ENCODE results near the gene RGL1.

Gene RGL1

GRCh38 chr1:183913567-183913993, 108.7 kb downstream of the RGL1 start:
- no peak overlapping the region for H3K4me3 ChIP-seq (ENCODE audit: low read depth, low read length)
- TF ChIP-seq, protein P1, sequence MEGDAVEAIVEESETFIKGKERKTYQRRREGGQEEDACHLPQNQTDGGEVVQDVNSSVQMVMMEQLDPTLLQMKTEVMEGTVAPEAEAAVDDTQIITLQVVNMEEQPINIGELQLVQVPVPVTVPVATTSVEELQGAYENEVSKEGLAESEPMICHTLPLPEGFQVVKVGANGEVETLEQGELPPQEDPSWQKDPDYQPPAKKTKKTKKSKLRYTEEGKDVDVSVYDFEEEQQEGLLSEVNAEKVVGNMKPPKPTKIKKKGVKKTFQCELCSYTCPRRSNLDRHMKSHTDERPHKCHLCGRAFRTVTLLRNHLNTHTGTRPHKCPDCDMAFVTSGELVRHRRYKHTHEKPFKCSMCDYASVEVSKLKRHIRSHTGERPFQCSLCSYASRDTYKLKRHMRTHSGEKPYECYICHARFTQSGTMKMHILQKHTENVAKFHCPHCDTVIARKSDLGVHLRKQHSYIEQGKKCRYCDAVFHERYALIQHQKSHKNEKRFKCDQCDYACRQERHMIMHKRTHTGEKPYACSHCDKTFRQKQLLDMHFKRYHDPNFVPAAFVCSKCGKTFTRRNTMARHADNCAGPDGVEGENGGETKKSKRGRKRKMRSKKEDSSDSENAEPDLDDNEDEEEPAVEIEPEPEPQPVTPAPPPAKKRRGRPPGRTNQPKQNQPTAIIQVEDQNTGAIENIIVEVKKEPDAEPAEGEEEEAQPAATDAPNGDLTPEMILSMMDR (IDR thresholded peaks at IDR 0.05; ENCODE audit: low read depth, low read length): no peak

- TF ChIP-seq, protein P1 (IDR thresholded peaks at IDR 0.05; ENCODE audit: low read depth, low read length): no peak
- no peak overlapping the region for H3K4me3 ChIP-seq (ENCODE audit: low read depth, low read length)
These were observed 109.4 kb downstream of the RGL1 start for GRCh38 chr1:183914276-183914675.

GRCh38 chr1:183914891-183915290, 110.0 kb downstream of the RGL1 start:
- TF ChIP-seq, protein P1 (IDR thresholded peaks at IDR 0.05; ENCODE audit: low read depth, low read length): no peak
- H3K4me3 ChIP-seq (ENCODE audit: low read depth, low read length): no peak overlapping the region

GRCh38 chr1:183915625-183916510, 110.9 kb downstream of the RGL1 start:
- TF ChIP-seq, protein P1 (IDR thresholded peaks at IDR 0.05; ENCODE audit: low read depth, low read length): peak; percentile 49
- H3K4me3 ChIP-seq (ENCODE audit: low read depth, low read length): peak overlapping the region; percentile 25; the same call in 1 of the 2 replicates

GRCh38 chr1:183916574-183916973, 111.7 kb downstream of the RGL1 start:
- TF ChIP-seq, protein P1 (IDR thresholded peaks at IDR 0.05; ENCODE audit: low read depth, low read length): no peak
- no peak overlapping the region for H3K4me3 ChIP-seq (ENCODE audit: low read depth, low read length)

DNA sequence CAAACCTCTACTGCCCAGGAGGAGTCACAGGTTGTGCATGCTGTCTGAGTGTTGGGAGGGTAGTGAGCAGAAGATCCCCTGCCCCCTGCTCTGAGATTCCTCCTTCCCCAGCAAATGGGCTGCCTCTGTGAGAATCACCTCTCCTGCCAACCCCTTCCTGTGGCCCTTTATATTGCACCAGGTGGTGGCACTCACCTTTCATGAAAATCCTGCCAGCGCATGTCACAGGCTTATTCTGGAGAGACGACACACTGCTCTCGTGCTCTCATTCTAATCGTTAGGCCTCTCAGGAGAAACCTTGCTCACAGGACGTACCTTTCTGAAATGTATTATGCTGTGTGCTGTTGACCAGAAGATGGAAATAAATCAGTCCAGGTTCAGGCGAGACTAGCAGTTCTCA, 113.7 kb downstream of the RGL1 start:
- H3K4me3 ChIP-seq (ENCODE audit: low read depth, low read length): no peak overlapping the region
- TF ChIP-seq, protein P1 (IDR thresholded peaks at IDR 0.05; ENCODE audit: low read depth, low read length): no peak

DNA sequence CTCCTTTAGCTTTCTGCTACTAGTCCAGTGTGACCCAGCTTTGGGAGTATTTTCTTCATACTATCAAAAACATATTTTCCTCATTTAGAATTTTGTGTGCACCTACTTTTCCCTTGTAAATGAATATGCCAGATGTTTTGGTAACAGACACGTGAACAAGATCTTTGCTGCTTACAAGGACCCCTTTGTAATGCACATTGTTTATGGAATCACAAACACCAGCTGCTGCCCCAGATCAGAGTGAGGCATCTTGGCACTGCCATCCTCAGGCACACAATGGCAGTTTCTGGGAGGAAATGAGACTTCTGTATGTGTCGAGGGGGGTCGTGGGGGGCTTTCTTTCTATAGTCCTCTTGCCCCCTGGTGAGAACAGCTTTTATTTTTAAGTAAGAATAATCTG, 115.7 kb downstream of the RGL1 start:
- H3K4me3 ChIP-seq (ENCODE audit: low read depth, low read length): no peak overlapping the region
- TF ChIP-seq, protein P1 (IDR thresholded peaks at IDR 0.05; ENCODE audit: low read depth, low read length): no peak

Measured in WI38 (cell line).